GM12872 (cell line): ENCODE measurements around the gene STARD7.

ENCODE experiments used
- CTCF ChIP-seq: IDR thresholded peaks from 3 replicates; pipeline ENCODE4 v1.5.1; 2011; ENCODE audit warnings: low read depth, mild to moderate bottlenecking, low read length, moderate library complexity; ENCODE audit not compliant: insufficient read depth

STARD7 gene

GRCh38 chr2:96208143-96209010 is at the start of gene STARD7:
Gene STARD7 (minus strand): TSS chr2:96208827. CDS start chr2:96208434, 393 bp downstream.
- TF ChIP-seq CTCF = no peak

- no peak for TF ChIP-seq CTCF
Observed at GRCh38 chr2:96256611-96257113, 48.0 kb upstream of the STARD7 start.

GRCh38 chr2:96254571-96254970 is 45.9 kb upstream of the STARD7 start:
- TF ChIP-seq CTCF = no peak

GRCh38 chr2:96253006-96253405 is 44.4 kb upstream of the STARD7 start:
- TF ChIP-seq CTCF = no peak

GRCh38 chr2:96252526-96252925 is 43.9 kb upstream of the STARD7 start:
- no peak for TF ChIP-seq CTCF

GRCh38 chr2:96251721-96252292 is 43.2 kb upstream of the STARD7 start:
- no peak for TF ChIP-seq CTCF

- no peak for TF ChIP-seq CTCF
Observed at GRCh38 chr2:96250188-96250587, 41.6 kb upstream of the STARD7 start.
